Esophagus squamous epithelium (tissue), 5 donors: ENCODE data around the gene CLDN7. TPM values are rescaled to one million over a fixed set of nuclear protein-coding genes. Genes with fewer than 3 reads are reported as not detected.
A peak's percentile ranks its signal among the peaks of the same experiment; 100 is the strongest.

Experiments used
- DNase-seq: peaks from one replicate; lab custom pipeline; 2025; lab: John Stamatoyannopoulos, UW
- H3K27ac ChIP-seq, 4 donors: fragments of 200-600 bp; sonication (generic); one replicate each; pipeline ENCODE4 v1.5.1; 2016 to 2019; ENCODE audit warnings: mild to moderate bottlenecking in 1 of 4
- H3K27me3 ChIP-seq, 4 donors: fragments of 200-600 bp; sonication (generic); 1 replicate in 3 of 4; 2 replicates in 1 of 4; pipeline versions ENCODE4 v1.5.1 to v1.6.0; 2017 to 2021; ENCODE audit warnings: antibody characterized with exemption in 1 of 4
- H3K36me3 ChIP-seq, 3 donors: fragments of 200-600 bp; sonication (generic); one replicate each; pipeline ENCODE4 v1.5.1; 2016 to 2019
- H3K4me1 ChIP-seq, 3 donors: fragments of 200-600 bp; sonication (generic); one replicate each; pipeline ENCODE4 v1.5.1; 2017 to 2019
- H3K4me3 ChIP-seq, 4 donors: fragments of 200-600 bp; sonication (generic); 1 replicate in 3 of 4; 2 replicates in 1 of 4; pipeline ENCODE4 v1.5.1; 2016 to 2019; ENCODE audit warnings: mild to moderate bottlenecking in 2 of 4, moderate library complexity in 1 of 4
- H3K9me3 ChIP-seq, 3 donors: fragments of 200-600 bp; sonication (generic); one replicate each; pipeline ENCODE4 v1.5.1; 2016 to 2019
- POLR2A ChIP-seq, 4 donors: fragments of 450-650 bp; IDR thresholded peaks; one replicate each; pipeline ENCODE4 v1.6.1; 2017; ENCODE audit warnings: antibody characterized with exemption in 4 of 4, mild to moderate bottlenecking in 4 of 4, moderate library complexity in 3 of 4
- WGBS, 2 donors: methylation state at CpG; one replicate each; pipeline ENCODE4 v1.1.5; 2018; 5-methylcytosine and 5-hydroxymethylcytosine counted together
- intact Hi-C: fragments of 100-400 bp; cut with DNase I; formaldehyde crosslinking; loops from one replicate; pipeline ENCODE4 v1.15.0; 2022
- total RNA-seq, 4 donors: library from RNA; depleted of rRNA; stranded (reverse); fragments of >200 nt; gene quantifications; one replicate each; pipeline ENCODE4 v1.1.0, GENCODE V29; 2016
- TF ChIP-seq, protein P1 (sequence below), 6 experiments: fragments of 450-650 bp in 4 of 6; fragments of 200-600 bp in 2 of 6; sonication (generic) in 2 of 6; IDR thresholded peaks; one replicate each; pipeline ENCODE4 v1.5.1; 2016 to 2019; ENCODE audit warnings: antibody characterized with exemption in 6 of 6, mild to moderate bottlenecking in 4 of 6, moderate library complexity in 4 of 6
- donor health status: DM: yes; HTN: yes; CAD: no.

The CLDN7 gene
- total RNA-seq, 4 donors from 2014 or later: 172 to 411 (median 208) TPM

DNA sequence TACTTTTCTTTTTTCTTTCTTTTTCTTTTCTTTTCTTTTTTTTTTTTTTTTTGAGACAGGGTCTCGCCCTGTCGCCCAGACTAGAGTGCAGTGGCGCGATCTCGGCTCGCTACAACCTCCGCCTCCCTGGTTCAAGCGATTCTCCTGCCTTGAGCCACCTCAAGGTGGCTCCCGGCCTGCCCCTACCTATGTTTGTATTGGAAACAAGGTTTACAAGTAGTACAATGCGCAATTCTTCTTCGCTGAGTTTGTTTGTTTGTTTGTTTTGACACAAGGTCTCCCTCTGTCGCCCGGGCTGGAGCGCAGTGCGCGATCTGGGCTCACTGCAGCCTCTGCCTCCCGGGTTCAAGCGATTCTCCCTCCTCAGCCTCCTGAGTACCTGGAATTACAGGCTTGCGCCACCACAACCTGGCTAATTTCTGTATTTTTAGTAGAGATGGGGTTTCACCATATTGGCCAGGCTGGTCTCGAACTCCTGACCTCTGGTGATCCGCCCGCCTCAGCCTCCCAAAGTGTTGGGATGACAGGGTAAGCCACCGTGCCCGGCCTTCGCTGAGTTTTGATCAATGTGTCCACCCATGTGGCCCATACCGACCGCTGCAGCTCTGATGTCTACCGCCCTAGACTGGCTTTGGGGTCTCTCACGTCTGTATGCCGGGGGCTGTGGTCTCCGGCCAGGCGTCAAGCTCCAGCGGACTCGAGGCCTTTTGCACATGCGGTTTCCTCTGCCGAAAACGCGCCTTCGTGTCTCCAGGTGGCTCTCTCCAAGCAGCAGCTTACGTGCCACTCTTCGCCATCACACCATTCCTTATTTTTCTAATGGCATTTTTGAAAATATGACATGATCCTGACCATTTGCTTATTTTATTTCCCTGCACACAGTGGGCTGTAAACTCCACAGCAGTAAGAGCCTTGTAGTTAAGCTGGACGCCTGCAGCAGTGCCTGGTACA is 33.2 kb upstream of the CLDN7 start:
- peak overlapping the region in 3 of 4 donors; percentile 33 to 62 (median 46) for H3K4me3 ChIP-seq
- peaks cover 32 to 57% (median 37%) of the 10 kb centered on the region in 3 donors for H3K4me1 ChIP-seq
- H3K27me3 ChIP-seq: peaks cover 0 to 50% (median 0%) of the 10 kb centered on the region in 4 donors
- peak overlapping the region; percentile 3 to 84 (median 64) for H3K27ac ChIP-seq
- 53 to 55% methylated on average over 31 to 35 of the region's 42 CpGs for WGBS, 2 donors
- no peak for TF ChIP-seq POLR2A (IDR thresholded peaks at IDR 0.05)
- TF ChIP-seq, protein P1, sequence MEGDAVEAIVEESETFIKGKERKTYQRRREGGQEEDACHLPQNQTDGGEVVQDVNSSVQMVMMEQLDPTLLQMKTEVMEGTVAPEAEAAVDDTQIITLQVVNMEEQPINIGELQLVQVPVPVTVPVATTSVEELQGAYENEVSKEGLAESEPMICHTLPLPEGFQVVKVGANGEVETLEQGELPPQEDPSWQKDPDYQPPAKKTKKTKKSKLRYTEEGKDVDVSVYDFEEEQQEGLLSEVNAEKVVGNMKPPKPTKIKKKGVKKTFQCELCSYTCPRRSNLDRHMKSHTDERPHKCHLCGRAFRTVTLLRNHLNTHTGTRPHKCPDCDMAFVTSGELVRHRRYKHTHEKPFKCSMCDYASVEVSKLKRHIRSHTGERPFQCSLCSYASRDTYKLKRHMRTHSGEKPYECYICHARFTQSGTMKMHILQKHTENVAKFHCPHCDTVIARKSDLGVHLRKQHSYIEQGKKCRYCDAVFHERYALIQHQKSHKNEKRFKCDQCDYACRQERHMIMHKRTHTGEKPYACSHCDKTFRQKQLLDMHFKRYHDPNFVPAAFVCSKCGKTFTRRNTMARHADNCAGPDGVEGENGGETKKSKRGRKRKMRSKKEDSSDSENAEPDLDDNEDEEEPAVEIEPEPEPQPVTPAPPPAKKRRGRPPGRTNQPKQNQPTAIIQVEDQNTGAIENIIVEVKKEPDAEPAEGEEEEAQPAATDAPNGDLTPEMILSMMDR (IDR thresholded peaks at IDR 0.05): no peak
- no peak for DNase-seq
- H3K9me3 ChIP-seq: no peaks in the 10 kb centered on the region
- no peaks in the 10 kb centered on the region for H3K36me3 ChIP-seq
- intact Hi-C loops: no loop called here

DNA sequence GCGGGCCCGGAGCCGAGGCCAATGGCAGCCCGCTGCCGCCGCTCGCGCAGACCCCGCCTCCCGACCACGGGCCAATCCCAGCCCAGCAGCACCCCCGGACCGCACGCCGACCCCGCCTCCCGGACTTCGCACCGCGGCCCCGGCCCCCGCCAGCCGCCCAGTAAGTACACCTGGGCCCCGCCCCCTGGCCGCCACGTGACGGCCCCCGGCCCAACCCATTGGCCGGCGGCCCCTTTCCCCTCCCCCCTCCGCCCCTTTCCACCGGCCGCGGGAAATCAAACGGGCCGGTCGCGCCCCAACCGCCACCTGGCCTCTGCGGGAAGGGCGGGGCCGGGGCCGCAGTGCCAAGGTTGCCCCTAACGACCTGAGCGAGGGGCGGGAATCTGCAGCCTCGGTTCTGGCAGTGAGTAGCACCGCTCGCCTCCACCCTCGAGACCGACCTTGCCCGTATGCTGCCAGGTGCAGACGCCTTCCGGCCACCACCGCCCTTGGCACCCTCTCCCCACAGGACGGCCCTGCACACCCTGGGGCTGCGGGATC is 32.4 kb upstream of the CLDN7 start, which contains the start of gene YBX2:
TSS of gene YBX2 (minus strand) at position 26 of the 540 bp plus-strand sequence. CDS start 139 bp downstream, outside the sequence.
- TF ChIP-seq POLR2A (IDR thresholded peaks at IDR 0.05): no peak
- TF ChIP-seq, protein P1 (IDR thresholded peaks at IDR 0.05): no peak
- peak within 1 kb of the TSS; percentile 12 to 62 (median 40) for H3K4me3 ChIP-seq
- intact Hi-C loops: no loop called here
- no peak for DNase-seq
- H3K27ac ChIP-seq: peak within 1 kb of the TSS; percentile 34 to 84 (median 67)
- peaks cover 0 to 58% (median 0%) of the 10 kb centered on the region in 4 donors for H3K27me3 ChIP-seq
- no peaks in the 10 kb centered on the region for H3K36me3 ChIP-seq
- peaks cover 32 to 57% (median 37%) of the 10 kb centered on the region in 3 donors for H3K4me1 ChIP-seq
- 0 to 17% methylated on average over 2 to 6 of the region's 57 CpGs for WGBS, 2 donors
- H3K9me3 ChIP-seq: no peaks in the 10 kb centered on the region

DNA sequence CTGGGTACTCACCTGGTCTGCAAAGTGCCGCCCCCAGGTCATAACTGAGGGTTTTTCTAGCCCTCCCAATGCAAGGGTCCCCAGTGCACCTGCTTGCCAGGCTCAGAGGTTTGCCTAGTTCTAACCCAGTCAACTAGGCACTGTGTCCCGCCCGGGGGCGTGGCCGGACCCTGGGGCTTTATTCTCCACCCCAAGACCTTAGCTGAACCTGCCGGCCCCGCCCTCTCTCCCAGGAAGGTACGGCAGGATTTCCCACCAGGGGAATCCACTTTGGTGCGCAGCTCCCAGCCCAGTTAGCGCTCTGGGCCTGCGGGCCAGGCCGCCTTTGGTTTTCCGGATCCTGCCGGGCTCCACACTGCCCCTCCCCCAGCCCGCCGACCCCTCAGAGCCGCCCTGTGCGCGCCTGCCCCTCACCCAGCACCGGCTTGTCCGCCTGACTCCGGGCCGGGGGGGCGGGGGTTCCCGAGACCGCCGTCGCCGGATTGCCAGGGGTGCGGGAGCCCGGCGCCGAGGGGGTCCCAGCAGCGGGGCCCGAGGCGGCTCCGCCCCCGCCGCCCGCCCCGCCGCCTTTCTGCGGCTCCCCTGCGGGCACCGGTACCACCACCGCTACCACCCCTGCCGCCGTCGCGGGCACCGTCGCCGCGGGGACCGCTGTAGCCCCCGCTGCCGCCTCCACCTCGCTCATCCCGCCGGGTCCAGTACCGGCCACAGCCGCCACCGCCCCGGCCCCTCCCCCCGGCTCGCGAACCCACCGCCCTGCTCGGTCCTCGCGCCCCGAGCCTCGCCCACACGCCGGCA is 31.7 kb upstream of the CLDN7 start:
- TF ChIP-seq, protein P1 (IDR thresholded peaks at IDR 0.05): no peak
- no peak for TF ChIP-seq POLR2A (IDR thresholded peaks at IDR 0.05)
- peaks cover 0 to 63% (median 0%) of the 10 kb centered on the region in 4 donors for H3K27me3 ChIP-seq
- no peaks in the 10 kb centered on the region for H3K36me3 ChIP-seq
- WGBS, 2 donors: 26 to 30% methylated on average over 2 to 8 of the region's 75 CpGs
- H3K4me1 ChIP-seq: peaks cover 32 to 57% (median 37%) of the 10 kb centered on the region in 3 donors
- no peak for DNase-seq
- peak overlapping the region; percentile 34 to 84 (median 67) for H3K27ac ChIP-seq
- H3K4me3 ChIP-seq: peak overlapping the region; percentile 12 to 62 (median 40)
- H3K9me3 ChIP-seq: no peaks in the 10 kb centered on the region
- intact Hi-C loops: no loop called here

DNA sequence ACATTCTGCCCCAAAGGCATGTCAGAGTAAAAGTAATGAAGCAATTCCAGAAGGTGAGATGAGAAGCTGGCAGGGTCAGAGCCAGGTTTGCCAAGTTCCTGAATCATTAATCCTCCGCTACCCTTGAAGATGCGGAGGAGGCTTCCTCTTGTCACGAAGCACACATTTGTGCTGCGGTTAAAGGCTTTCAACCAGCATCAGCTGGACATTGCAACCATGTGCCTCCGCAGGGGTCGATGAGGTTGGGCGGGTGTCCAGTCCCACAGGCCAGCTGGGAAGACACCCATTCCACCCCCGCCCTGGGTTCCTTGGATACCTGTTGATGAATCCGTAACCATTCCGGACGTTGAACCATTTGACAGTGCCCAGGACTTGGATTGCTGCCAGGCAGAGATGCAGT is 30.9 kb upstream of the CLDN7 start:
- Histone ChIP-seq H3K4me3 (no peak overlapping the region), H3K27ac (peak overlapping the region; percentile 52 to 84 (median 67)), H3K27me3 (peaks cover 0 to 66% (median 0%) of the 10 kb centered on the region in 4 donors), H3K9me3 (no peaks in the 10 kb centered on the region), H3K4me1 (peaks cover 32 to 57% (median 37%) of the 10 kb centered on the region in 3 donors), H3K36me3 (no peaks in the 10 kb centered on the region)
- no peak for TF ChIP-seq POLR2A (IDR thresholded peaks at IDR 0.05)
- TF ChIP-seq, protein P1 (IDR thresholded peaks at IDR 0.05): no peak
- intact Hi-C loops: no loop called here
- no peak for DNase-seq
- WGBS, 2 donors: 34 to 80% methylated on average over 3 of the region's 11 CpGs
